IMR-90 (cell line): ENCODE data around the gene NTM. TPM values are rescaled to one million over a fixed set of nuclear protein-coding genes. Genes with fewer than 3 reads are reported as not detected.

ENCODE experiments used
- ATAC-seq: fragments of 200-7000 bp; cut with Tn5 transposase; 2 replicates; pipeline ENCODE4 v1.9.1; 2020; ENCODE audit warnings: low read depth, mild to moderate bottlenecking, moderate library complexity
- BruUV-seq: library from RNA; stranded (reverse); fragments of 400-500 nt; replicated peaks from 2 replicates; lab custom pipeline; 2021; lab: Mats Ljungman, UMichigan
- CTCF ChIA-PET: fragments of 300-600 bp; formaldehyde crosslinking; extraction: SDS; loops from one replicate; lab custom pipeline; 2021; ENCODE audit warnings: antibody characterized with exemption; lab: Yijun Ruan, JAX
- POLR2A ChIA-PET: fragments of 300-600 bp; sonication (Branson Sonifier 250); formaldehyde crosslinking; loops from one replicate; lab custom pipeline; 2022; ENCODE audit warnings: antibody characterized with exemption; ENCODE audit not compliant: unreplicated experiment; lab: Charles Lee
- DNase-seq: peaks from one replicate; pipeline ENCODE4 v3.0.0; 2013
- H2AFZ ChIP-seq: replicated peaks from 2 replicates; pipeline ENCODE3; 2013; ENCODE audit warnings: low read length, mild to moderate bottlenecking; ENCODE audit not compliant: poor library complexity
- H2AK5ac ChIP-seq: 2 replicates; pipeline ENCODE4 v1.6.1; 2013; ENCODE audit warnings: low read depth, low read length, inconsistent platforms
- H2AK9ac ChIP-seq: replicated peaks from 2 replicates; pipeline ENCODE3; 2013; ENCODE audit warnings: mild to moderate bottlenecking, low read depth, low read length, moderate library complexity; ENCODE audit not compliant: poor library complexity
- H2BK120ac ChIP-seq: 2 replicates; pipeline ENCODE4 v1.6.1; 2013; ENCODE audit warnings: low read depth, low read length, inconsistent platforms
- H2BK15ac ChIP-seq: 3 replicates; pipeline ENCODE4 v1.6.1; 2013; ENCODE audit warnings: low read depth, low read length, inconsistent platforms
- H2BK20ac ChIP-seq: 2 replicates; pipeline ENCODE4 v1.6.1; 2013; ENCODE audit warnings: low read depth, mild to moderate bottlenecking, inconsistent platforms, low read length, moderate library complexity
- H2BK5ac ChIP-seq: 2 replicates; pipeline ENCODE4 v1.6.1; 2013; ENCODE audit warnings: mild to moderate bottlenecking, low read depth, low read length, inconsistent platforms; ENCODE audit not compliant: poor library complexity, severe bottlenecking
- H3K14ac ChIP-seq: replicated peaks from 2 replicates; pipeline ENCODE4 v1.6.1; 2013; ENCODE audit warnings: low read depth, low read length, inconsistent platforms
- H3K18ac ChIP-seq: 2 replicates; pipeline ENCODE4 v1.6.1; 2013; ENCODE audit warnings: low read depth, low read length, control low read depth
- H3K23ac ChIP-seq: 2 replicates; pipeline ENCODE4 v1.6.1; 2013; ENCODE audit warnings: low read depth, low read length, inconsistent platforms
- H3K27ac ChIP-seq: 2 replicates; pipeline ENCODE4 v1.5.1; 2013; ENCODE audit warnings: mild to moderate bottlenecking, control low read depth, low read length; ENCODE audit not compliant: insufficient read depth
- H3K27me3 ChIP-seq: 2 replicates; pipeline ENCODE4 v1.6.1; 2013; ENCODE audit warnings: low read length; ENCODE audit not compliant: control insufficient read depth, insufficient read depth
- H3K36me3 ChIP-seq: 2 replicates; pipeline ENCODE4 v1.6.1; 2013; ENCODE audit warnings: low read length, mixed read lengths; ENCODE audit not compliant: control insufficient read depth, insufficient read depth
- H3K4ac ChIP-seq: 2 replicates; pipeline ENCODE4 v1.6.1; 2013; ENCODE audit warnings: low read depth, low read length, inconsistent platforms
- H3K4me1 ChIP-seq: 2 replicates; pipeline ENCODE4 v1.6.1; 2013; ENCODE audit warnings: low read length, mixed read lengths; ENCODE audit not compliant: control insufficient read depth, insufficient read depth
- H3K4me2 ChIP-seq: 2 replicates; pipeline ENCODE4 v1.6.1; 2013; ENCODE audit warnings: low read depth, mild to moderate bottlenecking, control low read depth, low read length, moderate library complexity
- H3K4me3 ChIP-seq: 2 replicates; pipeline ENCODE4 v1.5.1; 2013; ENCODE audit warnings: low read depth, mild to moderate bottlenecking, control low read depth, low read length, moderate library complexity; ENCODE audit not compliant: insufficient read depth
- H3K56ac ChIP-seq: 2 replicates; pipeline ENCODE4 v1.6.1; 2013; ENCODE audit warnings: low read length, inconsistent platforms; ENCODE audit not compliant: insufficient read depth; ENCODE audit errors: extremely low read depth
- H3K79me1 ChIP-seq, 2 experiments: 2 replicates each; pipeline ENCODE4 v1.6.1; 2013; ENCODE audit warnings: low read length in 2 of 2, inconsistent platforms in 1 of 2, low read depth in 1 of 2
- H3K9ac ChIP-seq: 2 replicates; pipeline ENCODE4 v1.6.1; 2013; ENCODE audit warnings: low read depth, low read length, control low read depth
- H3K9me1 ChIP-seq: 2 replicates; pipeline ENCODE4 v1.6.1; 2013; ENCODE audit warnings: low read length, inconsistent platforms; ENCODE audit not compliant: insufficient read depth
- H3K9me3 ChIP-seq: 2 replicates; pipeline ENCODE4 v1.6.1; 2013; ENCODE audit warnings: low read length; ENCODE audit not compliant: control insufficient read depth, insufficient read depth
- H4K20me1 ChIP-seq: 2 replicates; pipeline ENCODE4 v1.6.1; 2013; ENCODE audit warnings: low read length, inconsistent platforms; ENCODE audit not compliant: insufficient read depth
- H4K5ac ChIP-seq: 2 replicates; pipeline ENCODE4 v1.6.1; 2013; ENCODE audit warnings: mild to moderate bottlenecking, low read depth, low read length, control low read depth
- H4K8ac ChIP-seq, 2 experiments: 2 replicates each; pipeline ENCODE4 v1.6.1; 2013; ENCODE audit warnings: low read depth in 2 of 2, low read length in 2 of 2, control low read depth in 1 of 2, inconsistent platforms in 1 of 2
- H4K91ac ChIP-seq: 2 replicates; pipeline ENCODE4 v1.6.1; 2013; ENCODE audit warnings: low read depth, low read length, inconsistent platforms; ENCODE audit not compliant: insufficient read depth
- BHLHE40 ChIP-seq: fragments of 150-350 bp; IDR thresholded peaks from 2 replicates; pipeline ENCODE4 v1.6.1; 2016; ENCODE audit warnings: mild to moderate bottlenecking, low read depth, low read length
- CEBPB ChIP-seq: IDR thresholded peaks from 2 replicates; pipeline ENCODE4 v1.6.1; 2012; ENCODE audit warnings: low read depth, low read length, improper control_type of control experiment
- CHD1 ChIP-seq: IDR thresholded peaks from 2 replicates; pipeline ENCODE4 v1.6.1; 2012; ENCODE audit warnings: low read depth, low read length, improper control_type of control experiment
- CTCF ChIP-seq: conservative IDR thresholded peaks from 2 replicates; pipeline ENCODE4 v1.5.1; 2012; ENCODE audit warnings: mild to moderate bottlenecking, low read depth, low read length, improper control_type of control experiment
- FOS ChIP-seq: fragments of 150-350 bp; IDR thresholded peaks from 2 replicates; pipeline ENCODE4 v1.6.1; 2016; ENCODE audit warnings: low read depth, low read length
- MAFK ChIP-seq: IDR thresholded peaks from 2 replicates; pipeline ENCODE4 v1.6.1; 2012; ENCODE audit warnings: low read depth, low read length, improper control_type of control experiment
- MAZ ChIP-seq: IDR thresholded peaks from 2 replicates; pipeline ENCODE4 v1.6.1; 2012; ENCODE audit warnings: low read depth, mild to moderate bottlenecking, low read length, improper control_type of control experiment, moderate library complexity, borderline replicate concordance
- NFE2L2 ChIP-seq: fragments of 150-350 bp; IDR thresholded peaks from 2 replicates; pipeline ENCODE4 v1.6.1; 2016; ENCODE audit warnings: low read depth, mild to moderate bottlenecking, low read length
- POLR2A ChIP-seq: IDR thresholded peaks from 2 replicates; pipeline ENCODE4 v1.6.1; 2012; ENCODE audit warnings: mild to moderate bottlenecking, low read depth, low read length
- RAD21 ChIP-seq: IDR thresholded peaks from 2 replicates; pipeline ENCODE4 v1.6.1; 2012; ENCODE audit warnings: low read length, improper control_type of control experiment
- RCOR1 ChIP-seq: IDR thresholded peaks from 2 replicates; pipeline ENCODE4 v1.6.1; 2012; ENCODE audit warnings: mild to moderate bottlenecking, low read length, improper control_type of control experiment; ENCODE audit not compliant: insufficient replicate concordance
- RFX5 ChIP-seq: IDR thresholded peaks from 2 replicates; pipeline ENCODE4 v1.8.0; 2012; ENCODE audit warnings: low read depth, mild to moderate bottlenecking, low read length, moderate library complexity
- SMC3 ChIP-seq: fragments of 150-350 bp; IDR thresholded peaks from 2 replicates; pipeline ENCODE4 v1.6.1; 2016; ENCODE audit warnings: low read depth, mild to moderate bottlenecking, antibody characterized with exemption, low read length, moderate library complexity
- WGBS, 2 experiments: methylation state at CpG; one replicate each; pipeline versions ENCODE4 v1.1.5 to v1.1.7; 2013; ENCODE audit warnings: missing lambda C conversion rate in 2 of 2; ENCODE audit not compliant: insufficient read length in 1 of 2; ENCODE audit errors: extremely low coverage in 2 of 2; 5-methylcytosine and 5-hydroxymethylcytosine counted together
- dilution Hi-C: fragments of 300-500 bp; cut with HindIII; formaldehyde crosslinking; loops from one replicate; pipeline ENCODE4 v1.14.3; 2018; ENCODE audit warnings: low sequenced_read_pairs; ENCODE audit not compliant: unreplicated experiment
- in situ Hi-C: fragments of 300-500 bp; cut with MboI; formaldehyde crosslinking; loops from 3 replicates; pipeline ENCODE4 v1.14.3; 2019; ENCODE audit warnings: low sequenced_read_pairs, inconsistent platforms, mixed read lengths
- intact Hi-C: fragments of 100-400 bp; cut with micrococcal nuclease; formaldehyde crosslinking; loops from 2 replicates; pipeline ENCODE4 v1.10.0; 2022
- polyA plus RNA-seq, 3 experiments: library from polyadenylated mRNA; depleted of rRNA; stranded (reverse); fragments of >200 nt; gene quantifications; 2 replicates each; pipeline ENCODE4 v1.2.3, GENCODE V29; 2012; ENCODE audit warnings: low replicate concordance in 1 of 3
- total RNA-seq: library from RNA; depleted of rRNA; stranded (reverse); fragments of >200 nt; gene quantifications from 2 replicates; pipeline ENCODE4 v1.2.3, GENCODE V29; 2012
- TF ChIP-seq, protein P1 (sequence below): fragments of 150-350 bp; IDR thresholded peaks from 2 replicates; pipeline ENCODE4 v1.6.1; 2017; ENCODE audit warnings: mild to moderate bottlenecking, antibody characterized with exemption, low read length, low read depth
- TF ChIP-seq, protein P2 (sequence below): fragments of 150-350 bp; IDR thresholded peaks from 2 replicates; pipeline ENCODE4 v1.6.1; 2016; ENCODE audit warnings: low read depth, mild to moderate bottlenecking, low read length, moderate library complexity, borderline replicate concordance

NTM gene
- total and polyA plus RNA-seq, 2 of the 4 experiments (the other 2 are of a cell fraction), result 19.5 to 25.5 TPM

DNA sequence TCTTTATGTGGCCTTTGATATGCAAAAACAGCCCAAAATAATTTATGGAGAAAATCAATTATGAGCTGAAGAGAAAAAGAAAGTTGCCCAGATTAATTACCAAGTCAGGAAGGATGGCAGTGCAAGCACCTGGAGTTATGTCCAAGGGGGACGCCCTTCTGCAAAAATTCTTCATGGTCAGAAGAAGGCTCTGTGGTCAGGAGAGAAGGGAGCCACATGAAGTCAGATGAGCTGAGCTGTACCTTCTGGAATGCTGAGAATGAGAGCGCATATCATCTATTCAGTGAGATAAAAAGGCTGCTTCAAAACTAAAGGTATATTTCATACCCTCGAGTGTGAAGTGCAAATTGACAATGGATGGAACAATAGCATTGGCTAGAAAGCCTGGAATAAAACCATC lies 607.4 kb downstream of the NTM start:
- Histone ChIP-seq H3K56ac (no peak overlapping the region), H2BK20ac (no peak overlapping the region), H4K5ac (no peak overlapping the region), H2AK5ac (no peak overlapping the region), H3K4me1 (no peaks in the 10 kb centered on the region), H3K27me3 (no peaks in the 10 kb centered on the region), H2BK5ac (no peak overlapping the region), H4K91ac (no peak overlapping the region), H2AK9ac (no peak overlapping the region), H3K27ac (no peak overlapping the region), H4K8ac (no peak overlapping the region; a peak in 1 of 4 replicates), H3K18ac (no peak overlapping the region), H2BK120ac (peak overlapping the region; percentile 20; the same call in 1 of the 2 replicates), H3K9me3 (no peaks in the 10 kb centered on the region), H3K9me1 (peaks cover 5% of the 10 kb centered on the region; the same call in 1 of the 2 replicates), H3K36me3 (no peaks in the 10 kb centered on the region), H3K79me1 (peaks cover 2 to 10% of the 10 kb centered on the region in 2 experiments; a peak in 2 of 4 replicates), H2BK15ac (no peak overlapping the region), H3K23ac (no peak overlapping the region), H2AFZ (no peak overlapping the region), H3K4ac (no peak overlapping the region), H3K4me3 (no peak overlapping the region), H4K20me1 (no peaks in the 10 kb centered on the region), H3K14ac (no peak overlapping the region), H3K4me2 (no peak overlapping the region), H3K9ac (no peak overlapping the region)
- ChIA-PET CTCF (interaction anchor here (1.4 kb wide), 2 partner anchors 17 to 229 kb away, joined by 3 read pairs; no protein-coding TSS in a partner anchor), POLR2A (no interaction called here)
- ATAC-seq, result peak; percentile 93
- TF ChIP-seq CTCF (no peak), SMC3 (no peak), NFE2L2 (no peak), CEBPB (no peak), RFX5 (no peak), RAD21 (no peak), CHD1 (no peak), MAZ (no peak), FOS (no peak), RCOR1 (no peak), BHLHE40 (no peak), MAFK (no peak), POLR2A (no peak)
- TF ChIP-seq, protein P1, sequence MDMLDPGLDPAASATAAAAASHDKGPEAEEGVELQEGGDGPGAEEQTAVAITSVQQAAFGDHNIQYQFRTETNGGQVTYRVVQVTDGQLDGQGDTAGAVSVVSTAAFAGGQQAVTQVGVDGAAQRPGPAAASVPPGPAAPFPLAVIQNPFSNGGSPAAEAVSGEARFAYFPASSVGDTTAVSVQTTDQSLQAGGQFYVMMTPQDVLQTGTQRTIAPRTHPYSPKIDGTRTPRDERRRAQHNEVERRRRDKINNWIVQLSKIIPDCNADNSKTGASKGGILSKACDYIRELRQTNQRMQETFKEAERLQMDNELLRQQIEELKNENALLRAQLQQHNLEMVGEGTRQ, result no peak
- TF ChIP-seq, protein P2, sequence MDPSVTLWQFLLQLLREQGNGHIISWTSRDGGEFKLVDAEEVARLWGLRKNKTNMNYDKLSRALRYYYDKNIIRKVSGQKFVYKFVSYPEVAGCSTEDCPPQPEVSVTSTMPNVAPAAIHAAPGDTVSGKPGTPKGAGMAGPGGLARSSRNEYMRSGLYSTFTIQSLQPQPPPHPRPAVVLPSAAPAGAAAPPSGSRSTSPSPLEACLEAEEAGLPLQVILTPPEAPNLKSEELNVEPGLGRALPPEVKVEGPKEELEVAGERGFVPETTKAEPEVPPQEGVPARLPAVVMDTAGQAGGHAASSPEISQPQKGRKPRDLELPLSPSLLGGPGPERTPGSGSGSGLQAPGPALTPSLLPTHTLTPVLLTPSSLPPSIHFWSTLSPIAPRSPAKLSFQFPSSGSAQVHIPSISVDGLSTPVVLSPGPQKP, result no peak
- intact Hi-C loops (no loop called here), in situ Hi-C loops (no loop called here), dilution Hi-C loops (no loop called here)
- no CpG with 5 or more reads among the region's 3 CpGs for WGBS, 2 experiments
- BruUV-seq, result no TSS peak
- DNase-seq, result peak; percentile 77
